Stomach (tissue), 4 donors: ENCODE results near the gene ATP1B3.

ENCODE experiments used
- POLR2A ChIP-seq, 4 donors: fragments of 450-650 bp; IDR thresholded peaks; one replicate each; pipeline ENCODE4 v1.6.1; 2016; ENCODE audit warnings: antibody characterized with exemption in 4 of 4, control low read depth in 2 of 4, mild to moderate bottlenecking in 1 of 4, moderate library complexity in 1 of 4
- TF ChIP-seq, protein P1 (sequence below), 7 experiments: fragments of 450-650 bp in 4 of 7; fragments of 200-600 bp in 3 of 7; sonication (generic) in 3 of 7; IDR thresholded peaks; one replicate each; pipeline ENCODE4 v1.5.1; 2016 to 2019; ENCODE audit warnings: antibody characterized with exemption in 7 of 7, control low read depth in 2 of 7, mild to moderate bottlenecking in 1 of 7

DNA sequence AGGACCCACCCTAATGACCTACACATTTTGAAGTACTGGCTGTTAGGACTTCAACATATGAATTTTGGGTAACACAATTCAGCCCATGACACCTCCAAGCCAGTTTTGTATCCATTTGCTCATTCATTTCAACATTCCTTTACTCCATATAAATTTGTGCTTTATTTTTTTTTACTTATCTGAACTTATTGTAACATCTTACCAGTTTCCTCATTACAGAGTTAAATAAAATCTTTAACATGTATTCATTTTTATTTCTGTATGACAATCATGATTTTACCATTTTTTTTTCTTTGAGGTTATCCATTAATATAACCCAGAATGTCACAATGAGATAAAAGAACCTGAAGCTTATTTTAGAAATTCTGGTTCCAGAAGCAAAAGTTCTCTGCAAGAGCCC is 48.0 kb upstream of the ATP1B3 start:
- TF ChIP-seq, protein P1, sequence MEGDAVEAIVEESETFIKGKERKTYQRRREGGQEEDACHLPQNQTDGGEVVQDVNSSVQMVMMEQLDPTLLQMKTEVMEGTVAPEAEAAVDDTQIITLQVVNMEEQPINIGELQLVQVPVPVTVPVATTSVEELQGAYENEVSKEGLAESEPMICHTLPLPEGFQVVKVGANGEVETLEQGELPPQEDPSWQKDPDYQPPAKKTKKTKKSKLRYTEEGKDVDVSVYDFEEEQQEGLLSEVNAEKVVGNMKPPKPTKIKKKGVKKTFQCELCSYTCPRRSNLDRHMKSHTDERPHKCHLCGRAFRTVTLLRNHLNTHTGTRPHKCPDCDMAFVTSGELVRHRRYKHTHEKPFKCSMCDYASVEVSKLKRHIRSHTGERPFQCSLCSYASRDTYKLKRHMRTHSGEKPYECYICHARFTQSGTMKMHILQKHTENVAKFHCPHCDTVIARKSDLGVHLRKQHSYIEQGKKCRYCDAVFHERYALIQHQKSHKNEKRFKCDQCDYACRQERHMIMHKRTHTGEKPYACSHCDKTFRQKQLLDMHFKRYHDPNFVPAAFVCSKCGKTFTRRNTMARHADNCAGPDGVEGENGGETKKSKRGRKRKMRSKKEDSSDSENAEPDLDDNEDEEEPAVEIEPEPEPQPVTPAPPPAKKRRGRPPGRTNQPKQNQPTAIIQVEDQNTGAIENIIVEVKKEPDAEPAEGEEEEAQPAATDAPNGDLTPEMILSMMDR (IDR thresholded peaks at IDR 0.05), result no peak
- no peak for TF ChIP-seq POLR2A (IDR thresholded peaks at IDR 0.05)
